H9 (cell line): ENCODE results near the gene CTNS. TPM values are rescaled to one million over a fixed set of nuclear protein-coding genes. Genes with fewer than 3 reads are reported as not detected.

Experiments
- DNase-seq: peaks from one replicate; pipeline ENCODE4 v3.0.0-alpha.2; 2017
- H2AFZ ChIP-seq: one replicate; pipeline ENCODE4 v1.6.1; 2013; ENCODE audit warnings: mild to moderate bottlenecking, low read length, control low read depth, moderate library complexity
- H2AK5ac ChIP-seq: 2 replicates; pipeline ENCODE4 v1.6.1; 2013; ENCODE audit warnings: low read length, control low read depth, mixed read lengths; ENCODE audit not compliant: insufficient read length
- H2BK120ac ChIP-seq: one replicate; pipeline ENCODE4 v1.6.1; 2013; ENCODE audit warnings: low read depth, mild to moderate bottlenecking, low read length, control low read depth, inconsistent platforms; ENCODE audit not compliant: poor library complexity, severe bottlenecking
- H2BK12ac ChIP-seq: 2 replicates; pipeline ENCODE4 v1.6.1; 2013; ENCODE audit warnings: low read length, control low read depth, mixed read lengths, low read depth; ENCODE audit not compliant: insufficient read length
- H2BK15ac ChIP-seq: 2 replicates; pipeline ENCODE4 v1.6.1; 2013; ENCODE audit warnings: low read depth, low read length, control low read depth
- H2BK20ac ChIP-seq: one replicate; pipeline ENCODE4 v1.6.1; 2013; ENCODE audit warnings: low read depth, mild to moderate bottlenecking, low read length, control low read depth, inconsistent platforms; ENCODE audit not compliant: poor library complexity, severe bottlenecking
- H2BK5ac ChIP-seq: 2 replicates; pipeline ENCODE4 v1.6.1; 2013; ENCODE audit warnings: low read length, control low read depth, mixed read lengths; ENCODE audit not compliant: insufficient read length
- H3K14ac ChIP-seq: 2 replicates; pipeline ENCODE4 v1.6.1; 2013; ENCODE audit warnings: low read length, control low read depth; ENCODE audit not compliant: insufficient read depth
- H3K18ac ChIP-seq: 2 replicates; pipeline ENCODE4 v1.6.1; 2013; ENCODE audit warnings: low read depth, mild to moderate bottlenecking, mixed read lengths, low read length, control low read depth; ENCODE audit not compliant: insufficient read length
- H3K23ac ChIP-seq: 2 replicates; pipeline ENCODE4 v1.6.1; 2013; ENCODE audit warnings: low read length, control low read depth, mixed read lengths, low read depth; ENCODE audit not compliant: insufficient read length
- H3K23me2 ChIP-seq: 2 replicates; pipeline ENCODE4 v1.6.1; 2013; ENCODE audit warnings: low read depth, mild to moderate bottlenecking, mixed read lengths, low read length, control low read depth; ENCODE audit not compliant: insufficient read length, poor library complexity, severe bottlenecking
- H3K27ac ChIP-seq: 2 replicates; pipeline ENCODE4 v1.5.1; 2013; ENCODE audit warnings: low read length, control low read depth, mixed read lengths, low read depth; ENCODE audit not compliant: insufficient read length
- H3K27me3 ChIP-seq: 2 replicates; pipeline ENCODE4 v1.6.1; 2013; ENCODE audit warnings: low read length, control low read depth, inconsistent platforms; ENCODE audit not compliant: insufficient read depth
- H3K4ac ChIP-seq: 2 replicates; pipeline ENCODE4 v1.6.1; 2013; ENCODE audit warnings: low read depth, mild to moderate bottlenecking, control low read depth, inconsistent platforms, low read length, moderate library complexity
- H3K4me1 ChIP-seq: 2 replicates; pipeline ENCODE4 v1.6.1; 2013; ENCODE audit warnings: low read length, control low read depth, inconsistent platforms; ENCODE audit not compliant: insufficient read depth
- H3K4me2 ChIP-seq: 2 replicates; pipeline ENCODE4 v1.6.1; 2013; ENCODE audit warnings: low read length, control low read depth, mixed read lengths; ENCODE audit not compliant: insufficient read length, insufficient read depth
- H3K56ac ChIP-seq: 2 replicates; pipeline ENCODE4 v1.6.1; 2013; ENCODE audit warnings: low read depth, mild to moderate bottlenecking, mixed read lengths, low read length, control low read depth; ENCODE audit not compliant: insufficient read length
- H3K79me1 ChIP-seq: 2 replicates; pipeline ENCODE4 v1.6.1; 2013; ENCODE audit warnings: low read depth, mild to moderate bottlenecking, moderate library complexity, low read length, control low read depth, inconsistent platforms; ENCODE audit not compliant: insufficient read depth, poor library complexity, severe bottlenecking
- H3K79me2 ChIP-seq: 2 replicates; pipeline ENCODE4 v1.6.1; 2013; ENCODE audit warnings: low read length, control low read depth, inconsistent platforms; ENCODE audit not compliant: insufficient read depth
- H3K9ac ChIP-seq: 2 replicates; pipeline ENCODE4 v1.6.1; 2013; ENCODE audit warnings: low read length, control low read depth, mixed read lengths; ENCODE audit not compliant: insufficient read length; ENCODE audit errors: extremely low read depth
- H3K9me3 ChIP-seq: one replicate; pipeline ENCODE4 v1.6.1; 2013; ENCODE audit warnings: low read depth, low read length, inconsistent platforms; ENCODE audit not compliant: control insufficient read depth
- H3T11ph ChIP-seq: one replicate; pipeline ENCODE4 v1.6.1; 2013; ENCODE audit warnings: mild to moderate bottlenecking, low read length, control low read depth, inconsistent platforms
- H4K20me1 ChIP-seq: one replicate; pipeline ENCODE4 v1.6.1; 2013; ENCODE audit not compliant: control insufficient read depth, insufficient read length, insufficient read depth
- H4K5ac ChIP-seq: 2 replicates; pipeline ENCODE4 v1.6.1; 2013; ENCODE audit warnings: low read depth, mild to moderate bottlenecking, mixed read lengths, low read length, control low read depth; ENCODE audit not compliant: insufficient read length
- H4K8ac ChIP-seq: replicated peaks from 2 replicates; pipeline ENCODE4 v1.6.1; 2013; ENCODE audit warnings: low read length, control low read depth, mixed read lengths, low read depth; ENCODE audit not compliant: insufficient read length
- H4K91ac ChIP-seq: 2 replicates; pipeline ENCODE4 v1.6.1; 2013; ENCODE audit warnings: low read depth, mild to moderate bottlenecking, moderate library complexity, mixed read lengths, low read length, control low read depth; ENCODE audit not compliant: insufficient read length
- H3K27ac Mint-ChIP-seq, 3 experiments: 2 replicates in 2 of 3; 3 replicates in 1 of 3; pipeline ENCODE4 v1.8.0; 2020 to 2021; ENCODE audit warnings: mixed read lengths in 3 of 3, mild to moderate bottlenecking in 1 of 3, moderate library complexity in 1 of 3
- H3K27me3 Mint-ChIP-seq: 2 replicates; pipeline ENCODE4 v1.8.0; 2021; ENCODE audit warnings: low read depth, mild to moderate bottlenecking, moderate library complexity, mixed read lengths
- H3K36me3 Mint-ChIP-seq, 3 experiments: 2 replicates in 2 of 3; 3 replicates in 1 of 3; pipeline ENCODE4 v1.8.0; 2020 to 2021; ENCODE audit warnings: low read depth in 3 of 3, mixed read lengths in 3 of 3; ENCODE audit not compliant: insufficient read depth in 1 of 3
- H3K4me1 Mint-ChIP-seq, 2 experiments: 2 replicates each; pipeline ENCODE4 v1.8.0; 2020; ENCODE audit warnings: mixed read lengths in 2 of 2
- H3K4me3 Mint-ChIP-seq, 2 experiments: 2 replicates in 1 of 2; 3 replicates in 1 of 2; pipeline ENCODE4 v1.8.0; 2020 to 2021; ENCODE audit warnings: mild to moderate bottlenecking in 2 of 2, mixed read lengths in 2 of 2, moderate library complexity in 1 of 2
- H3K9me3 Mint-ChIP-seq, 2 experiments: 2 replicates in 1 of 2; 3 replicates in 1 of 2; pipeline ENCODE4 v1.8.0; 2020; ENCODE audit warnings: mild to moderate bottlenecking in 2 of 2, mixed read lengths in 2 of 2, moderate library complexity in 1 of 2
- CTCF ChIP-seq: fragments of 200-600 bp; sonication (generic); conservative IDR thresholded peaks from 3 replicates; pipeline ENCODE4 v1.8.0; 2021; ENCODE audit warnings: antibody characterized with exemption, mild to moderate bottlenecking
- WGBS: extraction: QIAGEN DNeasy Blood & Tissue Kit; methylation state at CpG from one replicate; pipeline ENCODE4 v1.1.7; 2013; ENCODE audit warnings: missing lambda C conversion rate, low lambda C conversion rate, mixed read lengths; ENCODE audit not compliant: insufficient read length; ENCODE audit errors: extremely low coverage; 5-methylcytosine and 5-hydroxymethylcytosine counted together
- total RNA-seq: library from RNA; stranded (reverse); gene quantifications from 2 replicates; pipeline ENCODE4 v1.2.1, GENCODE V29; 2021

Gene CTNS
- total RNA-seq, 1 experiment from 2014 or later, result 12.8 TPM

DNA sequence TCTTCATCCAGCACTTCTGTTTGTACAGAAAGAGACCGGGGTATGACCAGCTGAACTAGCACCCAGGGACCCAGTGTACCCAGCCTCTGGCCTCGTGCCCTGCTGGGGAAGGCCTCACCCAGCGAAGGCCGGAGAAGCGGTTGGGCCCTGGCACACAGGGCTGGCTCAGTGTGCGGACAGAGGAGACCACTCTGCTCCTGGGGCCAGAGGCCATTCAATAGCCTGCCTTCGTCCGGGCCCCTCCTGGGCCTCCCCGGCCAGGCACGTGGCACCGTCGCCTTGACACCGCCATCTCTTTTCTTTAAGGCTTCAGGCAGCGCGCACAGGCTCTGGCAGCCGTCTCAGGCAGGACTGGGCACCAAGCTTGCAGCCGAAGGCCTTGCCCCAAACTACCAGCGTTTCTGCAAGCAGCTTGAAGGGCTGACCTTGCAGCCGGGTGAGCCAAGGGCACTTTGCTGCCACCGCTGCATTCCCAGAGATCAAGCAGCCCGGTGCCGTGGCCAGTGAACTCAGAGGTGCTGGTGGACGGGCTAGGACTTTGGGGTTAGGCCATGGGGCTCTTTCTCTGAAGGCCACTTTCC lies 23.8 kb downstream of the CTNS start:
- TF ChIP-seq CTCF, result no peak
- Histone ChIP-seq H2BK15ac (no peak overlapping the region), H3K27me3 (no peaks in the 10 kb centered on the region), H3K56ac (no peak overlapping the region), H3K23me2 (no peaks in the 10 kb centered on the region), H2BK120ac (no peak overlapping the region), H3K4me1 (no peaks in the 10 kb centered on the region), H3K79me1 (no peaks in the 10 kb centered on the region), H4K8ac (no peak overlapping the region), H4K91ac (no peak overlapping the region), H3K4ac (no peak overlapping the region), H2AK5ac (no peak overlapping the region), H3K4me2 (no peak overlapping the region), H3K18ac (no peak overlapping the region), H2BK12ac (no peak overlapping the region), H4K20me1 (no peaks in the 10 kb centered on the region), H3K9ac (no peak overlapping the region), H3K79me2 (no peaks in the 10 kb centered on the region), H3T11ph (no peak overlapping the region), H3K27ac (no peak overlapping the region), H3K23ac (no peak overlapping the region), H3K14ac (no peak overlapping the region), H2BK20ac (no peak overlapping the region), H2BK5ac (no peak overlapping the region), H2AFZ (no peak overlapping the region), H3K9me3 (no peaks in the 10 kb centered on the region), H4K5ac (no peak overlapping the region)
- Mint-ChIP-seq H3K27ac (no peak overlapping the region), H3K9me3 (no peaks in the 10 kb centered on the region), H3K4me1 (peaks cover 7 to 8% of the 10 kb centered on the region in 2 experiments), H3K4me3 (no peak overlapping the region), H3K27me3 (no peaks in the 10 kb centered on the region), H3K36me3 (peaks cover 7 to 35% (median 10%) of the 10 kb centered on the region in 3 experiments)
- no CpG with 5 or more reads among the region's 23 CpGs for WGBS
- peak; percentile 31 for DNase-seq
